HUES64 (cell line): Measurements from ENCODE around the gene DNAJA1.
"Not testable (repeated sequence)": the region's sequence is repeated elsewhere in the genome, so short reads cannot be mapped to it uniquely, and the experiment has no call there.

Source experiments
- H3K27ac ChIP-seq: 2 replicates; pipeline ENCODE4 v1.7.0; 2013; ENCODE audit warnings: low read depth, low read length, inconsistent platforms
- H3K27me3 ChIP-seq: 2 replicates; pipeline ENCODE4 v1.6.1; 2013; ENCODE audit warnings: mild to moderate bottlenecking, low read length; ENCODE audit not compliant: insufficient read depth
- H3K36me3 ChIP-seq: 2 replicates; pipeline ENCODE4 v1.6.1; 2013; ENCODE audit warnings: mild to moderate bottlenecking, low read length; ENCODE audit not compliant: insufficient read depth
- H3K4me1 ChIP-seq: 2 replicates; pipeline ENCODE4 v1.6.1; 2013; ENCODE audit warnings: mild to moderate bottlenecking, low read length, moderate library complexity; ENCODE audit not compliant: insufficient read depth
- H3K4me3 ChIP-seq: 2 replicates; pipeline ENCODE4 v1.5.1; 2013; ENCODE audit warnings: mild to moderate bottlenecking, low read length, moderate library complexity
- H3K9ac ChIP-seq: 2 replicates; pipeline ENCODE4 v1.6.1; 2013; ENCODE audit warnings: mild to moderate bottlenecking, low read depth, low read length
- H3K9me3 ChIP-seq: 2 replicates; pipeline ENCODE4 v1.6.1; 2013; ENCODE audit warnings: low read depth, low read length; ENCODE audit not compliant: insufficient read depth
- WGBS: fragments of 150-250, 120-280 bp; methylation state at CpG from one replicate; pipeline ENCODE4 v1.1.7; 2013; ENCODE audit warnings: missing lambda C conversion rate; 5-methylcytosine and 5-hydroxymethylcytosine counted together

Gene DNAJA1

GRCh38 chr9:33085672-33086071 is 60.6 kb downstream of the DNAJA1 start:
- not testable (repeated sequence) for H3K27ac ChIP-seq, H3K4me3 ChIP-seq, H3K9ac ChIP-seq, H3K27me3 ChIP-seq, H3K9me3 ChIP-seq, H3K4me1 ChIP-seq, H3K36me3 ChIP-seq
- 93% methylated on average over 9 of the region's 9 CpGs for WGBS
